HepG2 (cell line): ENCODE data around the gene CD300H. TPM values are rescaled to one million over a fixed set of nuclear protein-coding genes. Genes with fewer than 3 reads are reported as not detected.

Experiments
- ATAC-seq: fragments of 200-7000 bp; cut with Tn5 transposase; 3 replicates; pipeline ENCODE4 v1.9.1; 2020; ENCODE audit warnings: mild to moderate bottlenecking, moderate library complexity
- BruUV-seq: library from RNA; stranded (reverse); fragments of 400-500 nt; replicated peaks from 2 replicates; lab custom pipeline; 2021; lab: Mats Ljungman, UMichigan
- CTCF ChIA-PET: fragments of 300-600 bp; formaldehyde crosslinking; extraction: SDS; loops from one replicate; lab custom pipeline; 2021; ENCODE audit warnings: low total read pairs, inconsistent platforms, low intra/inter-chr PET ratio; lab: Yijun Ruan, JAX
- POLR2A ChIA-PET: fragments of 350-600 bp; sonication (Branson Sonifier 250); formaldehyde crosslinking; loops from one replicate; lab custom pipeline; 2020; ENCODE audit warnings: antibody characterized with exemption, inconsistent platforms; lab: Yijun Ruan, JAX
- DNase-seq: peaks from one replicate; pipeline ENCODE4 v3.0.0-alpha.2; 2015; ENCODE audit warnings: low spot score
- FAIRE-seq: peaks from 3 replicates; lab custom pipeline; 2011; peaks lifted over from hg19 to GRCh38; lab: Jason Lieb, UNC
- H2AFZ ChIP-seq: one replicate; pipeline ENCODE4 v1.6.1; 2011; ENCODE audit warnings: low read length, inconsistent platforms
- H3K27ac ChIP-seq: fragments of 300-600 bp; 3 replicates; pipeline ENCODE4 v1.8.0; 2011; ENCODE audit warnings: mixed run types, mild to moderate bottlenecking, mixed read lengths, low read length, inconsistent platforms; ENCODE audit not compliant: insufficient read depth; ENCODE audit errors: extremely low read length
- H3K27me3 ChIP-seq, 2 experiments: fragments of 200-600 bp in 1 of 2; 2 replicates in 1 of 2; 3 replicates in 1 of 2; pipeline versions ENCODE4 v1.6.0 to v1.8.0; 2011; ENCODE audit warnings: low read length in 2 of 2, mild to moderate bottlenecking in 2 of 2, moderate library complexity in 2 of 2, inconsistent platforms in 1 of 2; ENCODE audit not compliant: insufficient read depth in 2 of 2, control insufficient read depth in 1 of 2
- H3K36me3 ChIP-seq, 2 experiments: fragments of 200-600 bp in 1 of 2; replicated peaks in 1 of 2; 2 replicates in 1 of 2; 3 replicates in 1 of 2; pipeline versions ENCODE4 v1.5.1 to v1.8.0; 2011; ENCODE audit warnings: low read length in 2 of 2, inconsistent platforms in 1 of 2; ENCODE audit not compliant: insufficient read depth in 2 of 2, control insufficient read depth in 1 of 2
- H3K4me1 ChIP-seq: 2 replicates; pipeline ENCODE4 v1.5.1; 2012; ENCODE audit warnings: low read length, inconsistent platforms; ENCODE audit not compliant: insufficient read depth
- H3K4me2 ChIP-seq: 2 replicates; pipeline ENCODE4 v1.6.0; 2011; ENCODE audit warnings: low read depth, low read length, inconsistent platforms
- H3K4me3 ChIP-seq, 3 experiments: fragments of 200-600 bp in 1 of 3; sonication (generic), shearing (Covaris generic) in 1 of 3; replicated peaks in 1 of 3; 2 replicates each; pipeline ENCODE4 v1.5.1; 2011 to 2016; ENCODE audit warnings: low read length in 3 of 3, inconsistent platforms in 2 of 3, low read depth in 2 of 3, mild to moderate bottlenecking in 2 of 3, control low read depth in 1 of 3, mixed read lengths in 1 of 3; ENCODE audit not compliant: insufficient read depth in 1 of 3
- H3K79me2 ChIP-seq: one replicate; pipeline ENCODE4 v1.6.1; 2011; ENCODE audit warnings: low read length, inconsistent platforms; ENCODE audit not compliant: insufficient read depth
- H3K9ac ChIP-seq: 2 replicates; pipeline ENCODE4 v1.6.0; 2011; ENCODE audit warnings: mild to moderate bottlenecking, low read depth, low read length, inconsistent platforms; ENCODE audit not compliant: insufficient read depth
- H3K9me3 ChIP-seq: 2 replicates; pipeline ENCODE4 v1.5.1; 2012; ENCODE audit warnings: mild to moderate bottlenecking, low read length
- H4K20me1 ChIP-seq: 2 replicates; pipeline ENCODE4 v1.6.0; 2011; ENCODE audit warnings: inconsistent platforms, mild to moderate bottlenecking, low read length, moderate library complexity; ENCODE audit not compliant: insufficient read depth
- ATF7-NPFF ChIP-seq: sonication (generic); formaldehyde crosslinking; IDR thresholded peaks from 2 replicates; pipeline ENCODE4 v1.8.1; 2023; ENCODE audit warnings: mild to moderate bottlenecking, low read depth, missing genetic modification reagents, moderate library complexity
- KLF16 ChIP-seq, 2 experiments: sonication (generic) in 1 of 2; formaldehyde crosslinking in 1 of 2; IDR thresholded peaks; 2 replicates each; pipeline versions ENCODE4 v1.6.1 to v1.8.0; 2016 to 2023; ENCODE audit warnings: missing genetic modification reagents in 2 of 2, missing compliant biosample characterization in 1 of 2
- LRRFIP1 ChIP-seq: sonication (generic); formaldehyde crosslinking; conservative IDR thresholded peaks from 2 replicates; pipeline ENCODE4 v1.4.0; 2020; ENCODE audit warnings: missing genetic modification reagents
- PLRG1 ChIP-seq: fragments of 450-650 bp; conservative IDR thresholded peaks from 2 replicates; pipeline ENCODE4 v1.6.1; 2016
- RBAK ChIP-seq: sonication (generic); formaldehyde crosslinking; IDR thresholded peaks from 2 replicates; pipeline ENCODE4 v1.5.1; 2020; ENCODE audit warnings: mild to moderate bottlenecking, missing genetic modification reagents
- REPIN1 ChIP-seq: sonication (generic); formaldehyde crosslinking; IDR thresholded peaks from 2 replicates; pipeline ENCODE4 v1.8.0; 2022; ENCODE audit warnings: missing genetic modification reagents, low read depth, mild to moderate bottlenecking, borderline replicate concordance
- SALL1 ChIP-seq: sonication (generic); formaldehyde crosslinking; IDR thresholded peaks from 2 replicates; pipeline ENCODE4 v1.8.0; 2022; ENCODE audit warnings: mild to moderate bottlenecking, missing genetic modification reagents
- SNAPC5 ChIP-seq: sonication (generic); formaldehyde crosslinking; IDR thresholded peaks from 2 replicates; pipeline ENCODE4 v1.8.1; 2023; ENCODE audit warnings: mild to moderate bottlenecking, missing genetic modification reagents, borderline replicate concordance
- ZNF136 ChIP-seq: sonication (generic); formaldehyde crosslinking; IDR thresholded peaks from 2 replicates; pipeline ENCODE4 v1.8.1; 2022; ENCODE audit warnings: low read depth, mild to moderate bottlenecking, moderate library complexity, missing genetic modification reagents
- ZNF24 ChIP-seq: fragments of 450-650 bp; IDR thresholded peaks from 2 replicates; pipeline ENCODE4 v1.6.1; 2017; ENCODE audit warnings: antibody characterized with exemption, mild to moderate bottlenecking
- ZNF326 ChIP-seq: sonication (generic); formaldehyde crosslinking; IDR thresholded peaks from 2 replicates; pipeline ENCODE4 v1.4.0; 2020; ENCODE audit warnings: missing genetic modification reagents, borderline replicate concordance
- ZNF44 ChIP-seq: sonication (generic); formaldehyde crosslinking; IDR thresholded peaks from 2 replicates; pipeline ENCODE4 v1.5.1; 2020; ENCODE audit warnings: mild to moderate bottlenecking, missing genetic modification reagents
- ZNF460 ChIP-seq: sonication (generic); formaldehyde crosslinking; IDR thresholded peaks from 2 replicates; pipeline ENCODE4 v1.5.1; 2020; ENCODE audit warnings: missing genetic modification reagents, mild to moderate bottlenecking, borderline replicate concordance
- ZNF598 ChIP-seq: sonication (generic); formaldehyde crosslinking; IDR thresholded peaks from 2 replicates; pipeline ENCODE4 v1.5.1; 2020; ENCODE audit warnings: mild to moderate bottlenecking, missing genetic modification reagents, borderline replicate concordance
- ZNF609 ChIP-seq: sonication (generic); formaldehyde crosslinking; IDR thresholded peaks from 2 replicates; pipeline ENCODE4 v1.4.0; 2020; ENCODE audit warnings: mild to moderate bottlenecking, missing genetic modification reagents, borderline replicate concordance
- WGBS: methylation state at CpG from one replicate; pipeline ENCODE4 v1.1.6; 2017; ENCODE audit warnings: low lambda C conversion rate; 5-methylcytosine and 5-hydroxymethylcytosine counted together
- in situ Hi-C: cut with HindIII; loops from 2 replicates; pipeline ENCODE4 v1.10.0; 2017; ENCODE audit warnings: low pct_unique_long_range_greater_than_20kb; ENCODE audit not compliant: extremely low pct_ligation_motif_present
- intact Hi-C: fragments of 100-400 bp; cut with micrococcal nuclease; formaldehyde crosslinking; loops from one replicate; pipeline ENCODE4 v1.10.0; 2022; ENCODE audit not compliant: unreplicated experiment
- polyA plus RNA-seq, 8 experiments: library from polyadenylated mRNA; depleted of rRNA in 3 of 8; stranded (reverse) in 7 of 8; unstranded in 1 of 8; fragments of >200 nt; fragmentation: Illumina TruSeq in 4 of 8; extraction: Trizol in 4 of 8; gene quantifications; 2 replicates each; pipeline versions ENCODE4 v1.2.1 to v1.2.3, GENCODE V29; 2011 to 2016; ENCODE audit warnings: low read depth in 4 of 8, missing spikeins in 1 of 8, mixed read lengths in 1 of 8; ENCODE audit not compliant: insufficient read depth in 1 of 8
- total RNA-seq, 5 experiments: library from RNA; depleted of rRNA; stranded (reverse); fragments of >200 nt; fragmentation: Illumina TruSeq; extraction: Trizol; gene quantifications; 2 replicates each; pipeline ENCODE4 v1.2.3, GENCODE V29; 2016; ENCODE audit warnings: low read depth in 1 of 5

CD300H gene
- total and polyA plus RNA-seq, 2 of the 13 experiments (the other 11 are each of a cell fraction or from before 2014, with no cell fraction given), result not detected

- TF ChIP-seq KLF16 (CRISPR knock-in tag; IDR thresholded peaks at IDR 0.05), result no peak
Observed at GRCh38 chr17:74604761-74605160, 37.5 kb upstream of the CD300H start (continued).

- Histone ChIP-seq H3K4me1 (no peaks in the 10 kb centered on the region), H3K9me3 (no peaks in the 10 kb centered on the region), H3K36me3 (no peaks in the 10 kb centered on the region), H3K79me2 (no peaks in the 10 kb centered on the region), H2AFZ (no peak overlapping the region), H4K20me1 (peaks cover 3% of the 10 kb centered on the region; the same call in 1 of the 2 replicates), H3K27me3 (peaks cover 8 to 59% of the 10 kb centered on the region in 2 experiments), H3K4me3 (no peak overlapping the region), H3K9ac (no peak overlapping the region), H3K4me2 (no peak overlapping the region), H3K27ac (no peak overlapping the region)
- FAIRE-seq, result no peak
- POLR2A ChIA-PET, result no interaction called here
- ATAC-seq, result no peak
- intact Hi-C loops (no loop called here), in situ Hi-C loops (no loop called here)
- CTCF ChIA-PET, result no interaction called here
- no peak for DNase-seq
- 0% methylated on average over 3 of the region's 6 CpGs for WGBS
- no peak for TF ChIP-seq ZNF24
- TF ChIP-seq ZNF598 (CRISPR knock-in tag), result no peak
- TF ChIP-seq ATF7-NPFF (CRISPR knock-in tag), result no peak
- no peak for TF ChIP-seq ZNF136 (CRISPR knock-in tag)
- no peak for TF ChIP-seq ZNF460
- TF ChIP-seq LRRFIP1, result no peak
- no peak for TF ChIP-seq ZNF326 (CRISPR knock-in tag)
- TF ChIP-seq REPIN1 (CRISPR knock-in tag), result no peak
- TF ChIP-seq SALL1, result no peak
- TF ChIP-seq ZNF44 (CRISPR knock-in tag), result no peak
- TF ChIP-seq RBAK (CRISPR knock-in tag), result no peak
- TF ChIP-seq SNAPC5, result no peak
- no peak for TF ChIP-seq PLRG1
- no peak for TF ChIP-seq ZNF609 (CRISPR knock-in tag)
- BruUV-seq, result no TSS peak
Observed at GRCh38 chr17:74604200-74604599, 36.9 kb upstream of the CD300H start.
